Inferior parietal cortex (tissue), 1 donor: ENCODE measurements around the gene CCDC178.
"Not testable (repeated sequence)": the region's sequence is repeated elsewhere in the genome, so short reads cannot be mapped to it uniquely, and the experiment has no call there.

ENCODE experiments used
- DNase-seq: peaks from one replicate; pipeline ENCODE4 v3.0.0-alpha.2; 2016; ENCODE audit errors: extremely low spot score

Gene CCDC178

GRCh38 chr18:33010149-33010548 is 430.4 kb downstream of the CCDC178 start:
- no peak for DNase-seq

GRCh38 chr18:32998921-32999320 is 441.6 kb downstream of the CCDC178 start:
- DNase-seq = no peak

- DNase-seq = no peak
These were observed 442.2 kb downstream of the CCDC178 start for GRCh38 chr18:32998285-32998684.

- DNase-seq = no peak
These were observed 456.8 kb downstream of the CCDC178 start for GRCh38 chr18:32983721-32984120.

- DNase-seq = no peak
These were observed 459.6 kb downstream of the CCDC178 start for GRCh38 chr18:32980896-32981295.

GRCh38 chr18:32975501-32975900 is 465.0 kb downstream of the CCDC178 start:
- DNase-seq = no peak

- no peak for DNase-seq
These were observed 465.4 kb downstream of the CCDC178 start for GRCh38 chr18:32975163-32975436.

GRCh38 chr18:32974421-32975162 is 465.9 kb downstream of the CCDC178 start:
- DNase-seq = no peak

GRCh38 chr18:32968248-32968647 is 472.3 kb downstream of the CCDC178 start:
- DNase-seq = no peak

- DNase-seq = no peak
These were observed 474.4 kb downstream of the CCDC178 start for GRCh38 chr18:32966141-32966540.

GRCh38 chr18:32961538-32961937 is 479.0 kb downstream of the CCDC178 start:
- DNase-seq = no peak

GRCh38 chr18:32958746-32959145 is 481.8 kb downstream of the CCDC178 start:
- DNase-seq = no peak

GRCh38 chr18:32956591-32957315 is 483.8 kb downstream of the CCDC178 start:
- DNase-seq = no peak

- not testable (repeated sequence) for DNase-seq
These were observed 488.2 kb downstream of the CCDC178 start for GRCh38 chr18:32952318-32952717.

GRCh38 chr18:32937597-32937996 is 502.9 kb downstream of the CCDC178 start:
- no peak for DNase-seq

GRCh38 chr18:32937066-32937465 is 503.5 kb downstream of the CCDC178 start:
- DNase-seq = no peak

GRCh38 chr18:32934201-32934600 is 506.3 kb downstream of the CCDC178 start:
- no peak for DNase-seq

GRCh38 chr18:32930695-32931301 is 509.7 kb downstream of the CCDC178 start:
- no peak for DNase-seq

- no peak for DNase-seq
These were observed 511.3 kb downstream of the CCDC178 start for GRCh38 chr18:32929213-32929612.

- no peak for DNase-seq
These were observed 517.5 kb downstream of the CCDC178 start for GRCh38 chr18:32922951-32923430.

- DNase-seq = peak; percentile 34
These were observed 519.4 kb downstream of the CCDC178 start for GRCh38 chr18:32920796-32921787.

GRCh38 chr18:32919799-32920198 is 520.7 kb downstream of the CCDC178 start:
- DNase-seq = no peak
